Pancreas (tissue), 10 donors: ENCODE data around the gene TCF4. TPM values are rescaled to one million over a fixed set of nuclear protein-coding genes. Genes with fewer than 3 reads are reported as not detected.

Experiments
- ATAC-seq, 4 donors: fragments of 200-7000 bp; cut with Tn5 transposase; one replicate each; pipeline versions ENCODE4 v1.8.0 to v1.9.1; 2020; ENCODE audit warnings: mild to moderate bottlenecking in 4 of 4, moderate library complexity in 4 of 4
- DNase-seq, 6 donors: peaks; one replicate each; pipeline ENCODE4 v3.0.0-alpha.2; 2020
- FAIRE-seq: peaks from 2 replicates; lab custom pipeline; 2012; peaks lifted over from hg19 to GRCh38; lab: Jason Lieb, UNC
- H3K27ac ChIP-seq, 4 donors: fragments of 200-600 bp; sonication (generic); 1 replicate in 3 of 4; 2 replicates in 1 of 4; pipeline versions ENCODE4 v1.5.0 to v1.8.0; 2020
- H3K27me3 ChIP-seq, 4 donors: fragments of 200-600 bp; one replicate each; pipeline ENCODE4 v1.8.0; 2021
- H3K36me3 ChIP-seq, 3 donors: fragments of 200-600 bp; sonication (generic) in 1 of 3; one replicate each; pipeline versions ENCODE4 v1.5.0 to v1.8.0; 2020 to 2021
- H3K4me1 ChIP-seq, 3 donors: fragments of 200-600 bp; one replicate each; pipeline ENCODE4 v1.8.0; 2021
- H3K4me3 ChIP-seq, 4 donors: fragments of 200-600 bp; sonication (generic) in 2 of 4; one replicate each; pipeline versions ENCODE4 v1.5.0 to v1.8.0; 2020 to 2021
- H3K9me3 ChIP-seq, 4 donors: fragments of 200-600 bp; one replicate each; pipeline ENCODE4 v1.8.0; 2021
- CTCF ChIP-seq, 4 donors: fragments of 200-600 bp; sonication (generic) in 3 of 4; IDR thresholded peaks; one replicate each; pipeline versions ENCODE4 v1.5.0 to v1.8.0; 2021; ENCODE audit warnings: antibody characterized with exemption in 4 of 4
- WGBS, 2 donors: extraction: QIAGEN DNeasy Blood & Tissue Kit; methylation state at CpG; one replicate each; pipeline ENCODE4 v1.1.7; 2013; 5-methylcytosine and 5-hydroxymethylcytosine counted together
- intact Hi-C, 3 donors: fragments of 100-400 bp; cut with DNase I; formaldehyde crosslinking; loops; one replicate each; pipeline versions ENCODE4 v1.11.1 to v1.14.2; 2022
- polyA plus RNA-seq, 2 donors: library from polyadenylated mRNA; stranded (reverse); fragments of 200-250 nt; gene quantifications; one replicate each; pipeline ENCODE4 v1.2.3, GENCODE V29; 2013
- total RNA-seq, 6 donors: library from RNA; stranded (reverse); fragmentation: NEBNext Ultra II Directional in 4 of 6; extraction: Animal tissue kit (Norgen Biotek cat#: 25700) in 4 of 6; gene quantifications; one replicate each; pipeline versions ENCODE4 v1.2.1 to v1.2.4, GENCODE V29; 2021 to 2023
- donor health status: healthy with polysubstance abuse.
- donor health status: DM: no; HTN: no; CAD: no; lungs with moderate emphysema.
- donor health status: DM: no; HTN: no; CAD: no.
- donor health status: control.
- donor health status: control.
- donor health status: Bipolar disorder and iron deficiency.
- donor health status: DM: yes; HTN: yes; CAD: no.
- donor health status: DM: no; HTN: no; CAD: no.
- donor health status: DM: no; HTN: no; CAD: no.
- donor health status: DM: yes; HTN: yes; CAD: no.

The TCF4 gene
- total and polyA plus RNA-seq, 8 donors: 4.4 to 27.9 (median 10.5) TPM

GRCh38 chr18:55302167-55302833, 285.7 kb downstream of the TCF4 start:
- no peak for ATAC-seq
- Histone ChIP-seq H3K36me3 (no peaks in the 10 kb centered on the region), H3K9me3 (no peaks in the 10 kb centered on the region), H3K4me3 (no peak overlapping the region), H3K27me3 (no peaks in the 10 kb centered on the region), H3K27ac (no peak overlapping the region), H3K4me1 (no peaks in the 10 kb centered on the region)
- no peak for FAIRE-seq
- 84 to 88% methylated on average over 11 of the region's 11 CpGs for WGBS, 2 donors
- intact Hi-C loops: no loop called here
- no peak for TF ChIP-seq CTCF (IDR thresholded peaks at IDR 0.05)
- DNase-seq: no peak

GRCh38 chr18:55301824-55302166, 286.2 kb downstream of the TCF4 start:
- ATAC-seq: no peak
- WGBS, 2 donors: 74 to 76% methylated on average over 8 of the region's 8 CpGs
- Histone ChIP-seq H3K9me3 (no peaks in the 10 kb centered on the region), H3K27me3 (no peaks in the 10 kb centered on the region), H3K4me3 (no peak overlapping the region), H3K36me3 (no peaks in the 10 kb centered on the region), H3K4me1 (no peaks in the 10 kb centered on the region), H3K27ac (no peak overlapping the region)
- intact Hi-C loops: no loop called here
- DNase-seq: no peak
- TF ChIP-seq CTCF (IDR thresholded peaks at IDR 0.05): no peak
- FAIRE-seq: no peak

GRCh38 chr18:55300936-55301531, 287.0 kb downstream of the TCF4 start:
- H3K9me3 ChIP-seq: no peaks in the 10 kb centered on the region
- no peaks in the 10 kb centered on the region for H3K4me1 ChIP-seq
- intact Hi-C loops: no loop called here
- no peak overlapping the region for H3K4me3 ChIP-seq
- WGBS, 2 donors: 78 to 87% methylated on average over 14 of the region's 14 CpGs
- H3K27me3 ChIP-seq: no peaks in the 10 kb centered on the region
- FAIRE-seq: no peak
- ATAC-seq: no peak
- TF ChIP-seq CTCF (IDR thresholded peaks at IDR 0.05): no peak
- H3K36me3 ChIP-seq: no peaks in the 10 kb centered on the region
- no peak overlapping the region for H3K27ac ChIP-seq
- no peak for DNase-seq

GRCh38 chr18:55300421-55300935, 287.5 kb downstream of the TCF4 start:
- FAIRE-seq: no peak
- ATAC-seq: no peak

More at GRCh38 chr18:55300421-55300935, 287.5 kb downstream of the TCF4 start:
- DNase-seq: no peak
- 79 to 84% methylated on average over 11 of the region's 11 CpGs for WGBS, 2 donors
- H3K9me3 ChIP-seq: no peaks in the 10 kb centered on the region
- H3K36me3 ChIP-seq: no peaks in the 10 kb centered on the region
- no peaks in the 10 kb centered on the region for H3K4me1 ChIP-seq
- intact Hi-C loops: no loop called here
- no peak overlapping the region for H3K27ac ChIP-seq
- no peaks in the 10 kb centered on the region for H3K27me3 ChIP-seq
- TF ChIP-seq CTCF (IDR thresholded peaks at IDR 0.05): no peak
- no peak overlapping the region for H3K4me3 ChIP-seq
